OCI-LY1 (cell line): ENCODE measurements around the gene DGLUCY.

ENCODE experiments used
- H2AFZ ChIP-seq: fragments of 200-600 bp; sonication (generic), shearing (Covaris generic); 2 replicates; pipeline ENCODE4 v1.6.0; 2014; ENCODE audit warnings: antibody characterized with exemption, mild to moderate bottlenecking, low read length
- H3F3A ChIP-seq: fragments of 200-600 bp; sonication (generic), shearing (Covaris generic); 2 replicates; pipeline ENCODE4 v1.6.0; 2014; ENCODE audit warnings: mild to moderate bottlenecking, antibody characterized with exemption, low read length, moderate library complexity; ENCODE audit not compliant: insufficient read depth
- H3K27ac ChIP-seq: fragments of 200-600 bp; sonication (generic); 2 replicates; pipeline ENCODE4 v1.5.1; 2014; ENCODE audit warnings: low read length, mixed run types, mild to moderate bottlenecking, low read depth; ENCODE audit not compliant: poor library complexity, severe bottlenecking
- H3K27me3 ChIP-seq: fragments of 200-600 bp; sonication (generic); 2 replicates; pipeline ENCODE4 v1.6.0; 2014; ENCODE audit warnings: antibody characterized with exemption, mild to moderate bottlenecking, low read length, moderate library complexity; ENCODE audit not compliant: insufficient read depth
- H3K36me3 ChIP-seq: fragments of 200-600 bp; sonication (generic); 2 replicates; pipeline ENCODE4 v1.6.1; 2014; ENCODE audit warnings: mild to moderate bottlenecking, antibody characterized with exemption, low read length, moderate library complexity, mixed read lengths; ENCODE audit not compliant: insufficient read depth
- H3K4me1 ChIP-seq: fragments of 200-600 bp; sonication (generic); 2 replicates; pipeline ENCODE4 v1.5.1; 2014; ENCODE audit warnings: mild to moderate bottlenecking, low read length, moderate library complexity; ENCODE audit not compliant: insufficient read depth, severe bottlenecking
- H3K4me2 ChIP-seq: fragments of 200-600 bp; sonication (generic), shearing (Covaris generic); 2 replicates; pipeline ENCODE4 v1.6.1; 2014; ENCODE audit warnings: low read length
- H3K4me3 ChIP-seq: fragments of 200-600 bp; sonication (generic); 2 replicates; pipeline ENCODE4 v1.5.1; 2014; ENCODE audit warnings: low read length, low read depth, mild to moderate bottlenecking, mixed read lengths; ENCODE audit not compliant: poor library complexity, severe bottlenecking
- H3K79me2 ChIP-seq: fragments of 200-600 bp; shearing (Covaris generic); 2 replicates; pipeline ENCODE4 v1.6.1; 2016; ENCODE audit warnings: mixed run types, low read length, mixed read lengths; ENCODE audit not compliant: insufficient read depth
- H3K9ac ChIP-seq: fragments of 200-600 bp; sonication (generic), shearing (Covaris generic); 2 replicates; pipeline ENCODE4 v1.6.1; 2014; ENCODE audit warnings: mild to moderate bottlenecking, low read length, mixed read lengths
- H3K9me2 ChIP-seq: fragments of 200-600 bp; sonication (generic), shearing (Covaris generic); 2 replicates; pipeline ENCODE4 v1.6.1; 2014; ENCODE audit warnings: low read depth, mild to moderate bottlenecking, low read length, mixed read lengths
- H3K9me3 ChIP-seq: fragments of 200-600 bp; shearing (Covaris generic); 2 replicates; pipeline ENCODE4 v1.6.1; 2014; ENCODE audit warnings: low read length, mixed read lengths
- H4K20me1 ChIP-seq: fragments of 200-600 bp; sonication (generic), shearing (Covaris generic); 2 replicates; pipeline ENCODE4 v1.6.0; 2016; ENCODE audit warnings: mild to moderate bottlenecking, low read length; ENCODE audit not compliant: insufficient read depth
- CTCF ChIP-seq: fragments of 200-600 bp; sonication (generic), shearing (Covaris generic); IDR thresholded peaks from 2 replicates; pipeline ENCODE4 v1.5.1; 2017; ENCODE audit warnings: mild to moderate bottlenecking, antibody characterized with exemption, low read length, moderate library complexity, mixed read lengths
- EZH2 ChIP-seq: fragments of 200-600 bp; sonication (generic), shearing (Covaris generic); IDR thresholded peaks from 2 replicates; pipeline ENCODE4 v1.8.0; 2017; ENCODE audit warnings: borderline replicate concordance, mixed run types, mild to moderate bottlenecking, antibody characterized with exemption, low read length, moderate library complexity, mixed read lengths

DGLUCY gene

GRCh38 chr14:91116913-91117588, 3.2 kb downstream of the DGLUCY start:
- Histone ChIP-seq H4K20me1 (no peaks in the 10 kb centered on the region), H3K4me3 (no peak overlapping the region), H2AFZ (no peak overlapping the region), H3K27ac (no peak overlapping the region), H3K79me2 (peaks cover 20% of the 10 kb centered on the region), H3K4me1 (peaks cover 36% of the 10 kb centered on the region), H3K9ac (no peak overlapping the region), H3K9me2 (no peaks in the 10 kb centered on the region), H3K9me3 (no peaks in the 10 kb centered on the region), H3F3A (no peaks in the 10 kb centered on the region), H3K27me3 (no peaks in the 10 kb centered on the region), H3K4me2 (no peak overlapping the region), H3K36me3 (peaks cover 41% of the 10 kb centered on the region)
- TF ChIP-seq CTCF = no peak
- no peak for TF ChIP-seq EZH2

GRCh38 chr14:91117960-91118359, 4.1 kb downstream of the DGLUCY start:
- H3K4me1 ChIP-seq = peaks cover 35% of the 10 kb centered on the region
- H3K36me3 ChIP-seq = peaks cover 45% of the 10 kb centered on the region
- H3K4me2 ChIP-seq = no peak overlapping the region
- no peaks in the 10 kb centered on the region for H4K20me1 ChIP-seq
- no peak overlapping the region for H3K27ac ChIP-seq
- TF ChIP-seq EZH2 = no peak
- no peak for TF ChIP-seq CTCF
- H3K27me3 ChIP-seq = no peaks in the 10 kb centered on the region
- H3K4me3 ChIP-seq = no peak overlapping the region
- H3K9ac ChIP-seq = no peak overlapping the region
- no peaks in the 10 kb centered on the region for H3K9me2 ChIP-seq
- H3K79me2 ChIP-seq = peaks cover 20% of the 10 kb centered on the region
- H3K9me3 ChIP-seq = no peaks in the 10 kb centered on the region
- H2AFZ ChIP-seq = no peak overlapping the region
- no peaks in the 10 kb centered on the region for H3F3A ChIP-seq

GRCh38 chr14:91118511-91119068, 4.7 kb downstream of the DGLUCY start:
- Histone ChIP-seq H3K4me3 (no peak overlapping the region), H3F3A (no peaks in the 10 kb centered on the region), H3K9ac (no peak overlapping the region), H3K36me3 (peaks cover 51% of the 10 kb centered on the region), H3K4me2 (no peak overlapping the region), H3K27ac (no peak overlapping the region), H3K4me1 (peaks cover 29% of the 10 kb centered on the region), H3K79me2 (peaks cover 20% of the 10 kb centered on the region), H4K20me1 (no peaks in the 10 kb centered on the region), H2AFZ (no peak overlapping the region), H3K9me2 (no peaks in the 10 kb centered on the region), H3K9me3 (no peaks in the 10 kb centered on the region), H3K27me3 (no peaks in the 10 kb centered on the region)
- TF ChIP-seq CTCF (no peak), EZH2 (no peak)
